Epithelial cell of umbilical artery (primary cell): ENCODE results near the gene SLC6A5. TPM values are rescaled to one million over a fixed set of nuclear protein-coding genes. Genes with fewer than 3 reads are reported as not detected.

Experiments
- total RNA-seq: library from RNA; depleted of rRNA; stranded (reverse); fragments of >200 nt; gene quantifications from 2 replicates; pipeline ENCODE4 v1.2.3, GENCODE V29; 2014

Gene SLC6A5
- not detected in 2 replicates for total RNA-seq

GRCh38 chr11:20599221-20600019, at the start of gene SLC6A5:
Gene SLC6A5 (plus strand): TSS chr11:20599608. CDS start chr11:20599673, 65 bp downstream.

GRCh38 chr11:20668844-20669819, 69.7 kb downstream of the SLC6A5 start, which contains the start of gene NELL1:
Gene NELL1 (plus strand): TSS chr11:20669586.

Other genes starting within 250 kb of the SLC6A5 start
- 39.3 and 92.6 TPM in 2 replicates for gene HTATIP2, start 235.9 kb upstream of the SLC6A5 start, total RNA-seq
- gene PRMT3, start 211.9 kb upstream of the SLC6A5 start, total RNA-seq, result 17.5 and 19.0 TPM in 2 replicates
- not detected in 2 replicates for gene NELL1, start 70.0 kb downstream of the SLC6A5 start, total RNA-seq